HG03521 (cell line): ENCODE data around the gene SGCA.
A peak's percentile ranks its signal among the peaks of the same experiment; 100 is the strongest.

ENCODE experiments used
- ATAC-seq: cut with Tn5 transposase; IDR thresholded peaks from one replicate; pipeline ENCODE4 v1.9.1; 2021; ENCODE audit warnings: mild to moderate bottlenecking, moderate library complexity; ENCODE audit not compliant: unreplicated experiment

SGCA gene

GRCh38 chr17:50148226-50149090 is 17.3 kb upstream of the SGCA start:
- ATAC-seq, result peak; percentile 23

GRCh38 chr17:50149091-50149416 is 16.8 kb upstream of the SGCA start:
- no peak for ATAC-seq

GRCh38 chr17:50149417-50150353 is 16.1 kb upstream of the SGCA start:
- ATAC-seq, result no peak

GRCh38 chr17:50150354-50151040 is 15.3 kb upstream of the SGCA start, which contains the start of gene PPP1R9B:
TSS of gene PPP1R9B (minus strand) at chr17:50150677. CDS start at chr17:50150513, 164 bp downstream.
- no peak for ATAC-seq

GRCh38 chr17:50151041-50151936 is 14.5 kb upstream of the SGCA start:
- ATAC-seq, result peak; percentile 40

- ATAC-seq, result no peak
These were observed 13.8 kb upstream of the SGCA start for GRCh38 chr17:50151937-50152547.

GRCh38 chr17:50152736-50153135 is 13.1 kb upstream of the SGCA start:
- no peak for ATAC-seq

- ATAC-seq, result no peak
These were observed 11.9 kb upstream of the SGCA start for GRCh38 chr17:50153650-50154575.

- peak; percentile 29 for ATAC-seq
These were observed 11.2 kb upstream of the SGCA start for GRCh38 chr17:50154604-50155003.

- no peak for ATAC-seq
These were observed 10.5 kb upstream of the SGCA start for GRCh38 chr17:50155115-50155819.

GRCh38 chr17:50157891-50158290 is 7.9 kb upstream of the SGCA start:
- no peak for ATAC-seq

- ATAC-seq, result peak; percentile 87
These were observed 4.5 kb upstream of the SGCA start for GRCh38 chr17:50161023-50161910.

GRCh38 chr17:50161911-50162288 is 3.9 kb upstream of the SGCA start:
- no peak for ATAC-seq

GRCh38 chr17:50162466-50163254 is 3.1 kb upstream of the SGCA start:
- no peak for ATAC-seq

GRCh38 chr17:50163843-50164696 is 1.7 kb upstream of the SGCA start:
- ATAC-seq, result no peak

GRCh38 chr17:50164697-50164988 is 1.2 kb upstream of the SGCA start:
- ATAC-seq, result no peak
